GM21717 (cell line): ENCODE data around the gene TMEM255B.

Experiments used
- ATAC-seq: cut with Tn5 transposase; IDR thresholded peaks from one replicate; pipeline ENCODE4 v1.9.1; 2021; ENCODE audit warnings: mild to moderate bottlenecking, moderate library complexity; ENCODE audit not compliant: unreplicated experiment

Gene TMEM255B

GRCh38 chr13:113765564-113765910, 6.5 kb downstream of the TMEM255B start:
- no peak for ATAC-seq

- ATAC-seq: no peak
Measured at GRCh38 chr13:113766035-113766800, 7.2 kb downstream of the TMEM255B start.

- no peak for ATAC-seq
Measured at GRCh38 chr13:113767366-113767765, 8.3 kb downstream of the TMEM255B start.

- ATAC-seq: no peak
Measured at GRCh38 chr13:113768018-113768905, 9.2 kb downstream of the TMEM255B start.

GRCh38 chr13:113769106-113769505, 10.1 kb downstream of the TMEM255B start:
- no peak for ATAC-seq

GRCh38 chr13:113769881-113770280, 10.9 kb downstream of the TMEM255B start:
- ATAC-seq: no peak

- no peak for ATAC-seq
Measured at GRCh38 chr13:113770441-113770840, 11.4 kb downstream of the TMEM255B start.

- ATAC-seq: no peak
Measured at GRCh38 chr13:113770937-113771336, 11.9 kb downstream of the TMEM255B start.

- no peak for ATAC-seq
Measured at GRCh38 chr13:113771709-113772331, 12.8 kb downstream of the TMEM255B start.

- no peak for ATAC-seq
Measured at GRCh38 chr13:113774177-113775107, 15.4 kb downstream of the TMEM255B start.

GRCh38 chr13:113775451-113776145, 16.6 kb downstream of the TMEM255B start:
- ATAC-seq: no peak

GRCh38 chr13:113776231-113777125, 17.5 kb downstream of the TMEM255B start:
- ATAC-seq: no peak

- no peak for ATAC-seq
Measured at GRCh38 chr13:113777311-113778260, 18.6 kb downstream of the TMEM255B start.

- no peak for ATAC-seq
Measured at GRCh38 chr13:113781571-113781970, 22.5 kb downstream of the TMEM255B start.

- ATAC-seq: no peak
Measured at GRCh38 chr13:113782472-113782871, 23.4 kb downstream of the TMEM255B start.

GRCh38 chr13:113783200-113783881, 24.3 kb downstream of the TMEM255B start:
- ATAC-seq: no peak

GRCh38 chr13:113783966-113784644, 25.1 kb downstream of the TMEM255B start:
- no peak for ATAC-seq
